Progenitor cell of endocrine pancreas (in vitro differentiated cells): ENCODE measurements around the gene NKX2-1. TPM values are rescaled to one million over a fixed set of nuclear protein-coding genes. Genes with fewer than 3 reads are reported as not detected.
A peak's percentile ranks its signal among the peaks of the same experiment; 100 is the strongest.

ENCODE experiments used
- DNase-seq: peaks from one replicate; pipeline ENCODE4 v3.0.0; 2021; ENCODE audit warnings: low spot score; ENCODE audit not compliant: unreplicated experiment
- H3K27ac Mint-ChIP-seq: 2 replicates; pipeline ENCODE4 v1.8.0; 2021; ENCODE audit warnings: mild to moderate bottlenecking, moderate library complexity, mixed read lengths
- H3K27me3 Mint-ChIP-seq: 2 replicates; pipeline ENCODE4 v1.8.0; 2021; ENCODE audit warnings: mixed read lengths
- H3K36me3 Mint-ChIP-seq: 2 replicates; pipeline ENCODE4 v1.8.0; 2022; ENCODE audit warnings: mixed read lengths; ENCODE audit not compliant: insufficient read depth
- H3K4me1 Mint-ChIP-seq: 2 replicates; pipeline ENCODE4 v1.8.0; 2021; ENCODE audit warnings: low read depth, mixed read lengths
- H3K4me3 Mint-ChIP-seq: 2 replicates; pipeline ENCODE4 v1.8.0; 2021; ENCODE audit warnings: low read depth, mild to moderate bottlenecking, moderate library complexity, mixed read lengths
- H3K9me3 Mint-ChIP-seq: 2 replicates; pipeline ENCODE4 v1.8.0; 2021; ENCODE audit warnings: low read depth, mixed read lengths
- total RNA-seq: library from RNA; stranded (reverse); gene quantifications from 2 replicates; pipeline ENCODE4 v1.2.1, GENCODE V29; 2021
- TF ChIP-seq, protein P1 (sequence below): fragments of 200-600 bp; sonication (generic); IDR thresholded peaks from one replicate; pipeline ENCODE4 v1.5.0; 2021; ENCODE audit warnings: antibody characterized with exemption, mild to moderate bottlenecking; ENCODE audit not compliant: unreplicated experiment

Gene NKX2-1
- total RNA-seq, 1 donor from 2014 or later: not detected

DNA sequence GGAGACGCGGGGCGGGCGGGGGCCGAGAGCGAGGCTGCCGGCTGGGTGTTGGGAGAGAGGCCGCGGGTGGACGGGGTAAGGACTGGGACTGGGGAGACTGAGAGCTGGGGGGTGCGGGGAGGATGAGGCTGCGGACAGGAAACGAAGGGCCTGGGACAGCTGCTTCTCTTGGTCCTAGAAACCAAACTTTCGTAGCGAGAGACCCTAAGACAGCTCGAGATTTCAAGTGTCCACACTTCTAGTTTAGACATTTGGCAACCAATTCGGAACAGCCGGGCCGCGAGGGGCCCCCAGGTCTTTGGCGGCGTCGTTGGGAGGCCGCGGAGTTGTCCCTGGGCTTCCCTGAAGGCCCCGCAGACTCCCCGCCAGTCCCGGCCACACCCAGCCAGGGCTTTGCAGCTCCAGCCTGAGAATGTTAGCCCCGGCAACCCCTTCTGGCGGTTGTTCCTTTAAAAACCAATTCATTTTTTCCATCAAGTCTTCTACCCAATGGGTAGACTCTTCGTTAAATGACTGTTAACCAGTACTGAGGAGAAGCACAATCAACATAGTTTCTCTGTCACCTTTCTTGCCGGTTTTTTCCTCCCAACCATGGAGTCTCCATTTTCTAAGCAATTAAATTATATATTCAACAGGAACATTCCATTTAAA lies 11.5 kb downstream of the NKX2-1 start:
- Mint-ChIP-seq H3K4me1 (peaks cover 8% of the 10 kb centered on the region), H3K4me3 (no peak overlapping the region), H3K36me3 (no peaks in the 10 kb centered on the region), H3K27me3 (peaks cover 87% of the 10 kb centered on the region), H3K27ac (no peak overlapping the region), H3K9me3 (no peaks in the 10 kb centered on the region)
- no peak for DNase-seq
- TF ChIP-seq, protein P1, sequence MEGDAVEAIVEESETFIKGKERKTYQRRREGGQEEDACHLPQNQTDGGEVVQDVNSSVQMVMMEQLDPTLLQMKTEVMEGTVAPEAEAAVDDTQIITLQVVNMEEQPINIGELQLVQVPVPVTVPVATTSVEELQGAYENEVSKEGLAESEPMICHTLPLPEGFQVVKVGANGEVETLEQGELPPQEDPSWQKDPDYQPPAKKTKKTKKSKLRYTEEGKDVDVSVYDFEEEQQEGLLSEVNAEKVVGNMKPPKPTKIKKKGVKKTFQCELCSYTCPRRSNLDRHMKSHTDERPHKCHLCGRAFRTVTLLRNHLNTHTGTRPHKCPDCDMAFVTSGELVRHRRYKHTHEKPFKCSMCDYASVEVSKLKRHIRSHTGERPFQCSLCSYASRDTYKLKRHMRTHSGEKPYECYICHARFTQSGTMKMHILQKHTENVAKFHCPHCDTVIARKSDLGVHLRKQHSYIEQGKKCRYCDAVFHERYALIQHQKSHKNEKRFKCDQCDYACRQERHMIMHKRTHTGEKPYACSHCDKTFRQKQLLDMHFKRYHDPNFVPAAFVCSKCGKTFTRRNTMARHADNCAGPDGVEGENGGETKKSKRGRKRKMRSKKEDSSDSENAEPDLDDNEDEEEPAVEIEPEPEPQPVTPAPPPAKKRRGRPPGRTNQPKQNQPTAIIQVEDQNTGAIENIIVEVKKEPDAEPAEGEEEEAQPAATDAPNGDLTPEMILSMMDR: no peak

DNA sequence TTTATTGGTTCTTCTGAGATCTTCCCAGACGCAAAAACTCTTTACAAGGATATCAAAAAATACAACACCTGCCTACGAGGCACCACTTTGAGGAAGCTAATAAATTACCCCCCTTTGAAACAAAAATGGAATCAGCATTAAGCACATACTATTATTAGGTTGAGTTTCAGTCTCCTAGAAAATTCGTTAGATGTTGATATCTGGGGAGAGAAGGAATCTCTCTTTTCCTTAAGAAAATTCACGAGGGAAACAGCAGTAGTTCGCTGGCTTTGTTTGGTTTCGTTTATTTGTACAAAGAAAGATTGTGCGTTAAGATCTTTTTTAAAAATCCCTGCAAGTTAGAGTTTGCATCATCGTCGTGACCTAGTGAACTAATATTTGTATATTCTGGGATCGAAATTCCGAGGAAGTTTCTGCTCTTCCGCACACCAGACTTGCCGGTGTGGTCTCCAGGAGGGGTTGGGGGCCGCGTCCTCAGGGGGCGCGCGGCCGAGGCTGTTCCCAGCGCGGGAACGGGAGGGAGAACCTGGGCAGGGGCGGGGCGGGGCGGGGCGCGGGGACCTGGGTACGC lies 12.1 kb downstream of the NKX2-1 start:
- no peak overlapping the region for H3K27ac Mint-ChIP-seq
- H3K9me3 Mint-ChIP-seq: no peaks in the 10 kb centered on the region
- H3K4me1 Mint-ChIP-seq: peaks cover 4% of the 10 kb centered on the region
- no peaks in the 10 kb centered on the region for H3K36me3 Mint-ChIP-seq
- peaks cover 87% of the 10 kb centered on the region for H3K27me3 Mint-ChIP-seq
- TF ChIP-seq, protein P1: no peak
- H3K4me3 Mint-ChIP-seq: no peak overlapping the region
- no peak for DNase-seq

DNA sequence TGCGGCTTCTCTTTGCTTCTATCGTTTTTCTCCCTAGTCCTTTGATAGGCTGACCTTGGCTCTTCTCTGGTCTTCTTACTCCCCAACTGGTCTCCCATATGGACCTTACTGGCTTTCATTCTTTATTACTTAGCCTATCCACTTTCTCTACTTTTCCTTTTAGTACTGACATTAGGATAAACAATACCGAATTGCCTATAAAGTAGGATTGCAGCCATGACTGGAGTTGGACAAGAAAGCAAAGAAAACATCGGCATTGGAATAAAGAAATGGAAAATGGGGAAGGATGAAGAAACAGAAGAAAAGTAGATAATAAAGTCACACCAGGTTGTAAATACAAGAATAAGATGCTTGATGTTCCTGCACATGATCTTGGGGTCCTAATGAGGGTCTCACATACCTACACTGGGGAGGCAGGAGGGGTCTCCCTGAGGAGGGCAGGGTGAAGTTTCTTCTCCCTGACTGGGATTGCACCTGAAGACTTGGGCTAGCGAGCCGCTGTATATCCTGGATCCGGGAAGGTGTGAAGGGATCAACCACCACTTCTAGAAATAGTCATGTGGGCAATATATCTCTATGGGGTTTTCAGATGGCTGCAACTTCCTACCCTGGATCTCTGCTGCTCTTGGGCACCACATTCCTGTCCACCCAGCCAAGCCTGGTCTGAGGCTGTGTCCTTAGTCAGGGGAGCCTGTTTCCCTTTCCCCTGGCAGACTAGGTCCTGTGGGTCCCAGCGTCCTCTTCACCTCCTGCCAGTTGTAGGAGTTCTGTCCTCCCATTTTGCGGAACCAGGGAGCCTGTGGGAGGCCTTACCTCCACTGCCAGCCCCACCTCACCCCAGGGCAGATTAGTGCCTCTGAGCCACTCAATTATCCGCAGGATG lies 13.1 kb downstream of the NKX2-1 start:
- Mint-ChIP-seq H3K36me3 (no peaks in the 10 kb centered on the region), H3K4me3 (no peak overlapping the region), H3K4me1 (no peaks in the 10 kb centered on the region), H3K27ac (no peak overlapping the region), H3K27me3 (peaks cover 87% of the 10 kb centered on the region), H3K9me3 (no peaks in the 10 kb centered on the region)
- DNase-seq: no peak
- TF ChIP-seq, protein P1: no peak

DNA sequence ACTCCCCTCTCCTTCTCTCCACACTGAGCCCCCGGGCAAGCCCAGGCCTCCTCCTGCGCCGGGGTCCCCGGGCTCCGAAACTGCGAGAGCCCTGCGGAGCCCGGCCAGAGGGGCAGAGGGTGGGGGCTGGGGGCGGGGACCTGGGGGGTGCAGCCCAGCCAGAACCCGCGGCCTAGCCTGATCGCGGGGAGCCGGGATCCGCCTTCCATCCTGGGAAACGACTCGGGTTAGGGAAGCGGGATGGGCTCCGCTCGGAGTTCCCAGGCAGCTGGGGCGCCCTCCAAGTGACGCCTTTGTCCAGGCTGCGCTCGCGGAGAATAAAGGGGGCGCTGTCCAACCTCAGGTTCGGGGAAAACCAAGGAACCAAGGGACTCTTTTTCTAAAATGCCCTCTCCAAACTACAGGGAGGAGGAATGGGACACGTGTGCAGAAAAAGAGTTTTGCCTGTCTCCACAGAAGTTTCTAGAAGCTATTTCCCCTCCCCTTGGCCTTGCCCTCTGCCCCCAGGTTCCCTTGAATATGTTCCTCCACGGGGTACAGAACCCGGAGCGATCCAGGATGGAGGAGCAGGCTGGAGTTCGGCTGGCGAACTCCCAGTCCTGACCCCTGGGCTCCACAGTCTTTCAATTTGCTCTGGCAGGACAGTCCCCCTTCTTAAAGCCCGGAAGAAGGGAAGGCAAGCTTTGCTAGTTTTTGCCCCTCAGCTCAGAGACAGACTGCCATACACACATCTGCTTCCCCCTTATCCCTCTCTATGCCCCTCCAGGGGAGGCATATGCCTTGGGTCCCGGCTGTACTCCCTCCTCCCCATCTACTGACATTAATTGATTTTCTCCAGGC lies 13.9 kb downstream of the NKX2-1 start:
- peaks cover 92% of the 10 kb centered on the region for H3K27me3 Mint-ChIP-seq
- no peak overlapping the region for H3K27ac Mint-ChIP-seq
- DNase-seq: no peak
- H3K4me1 Mint-ChIP-seq: no peaks in the 10 kb centered on the region
- no peaks in the 10 kb centered on the region for H3K36me3 Mint-ChIP-seq
- no peaks in the 10 kb centered on the region for H3K9me3 Mint-ChIP-seq
- TF ChIP-seq, protein P1: peak; percentile 22
- no peak overlapping the region for H3K4me3 Mint-ChIP-seq
